C4-2B (cell line): ENCODE results near the gene SGSM2.

Experiments
- CTCF ChIP-seq: fragments of 450-650 bp; conservative IDR thresholded peaks from 2 replicates; pipeline ENCODE4 v1.5.1; 2017; ENCODE audit warnings: mild to moderate bottlenecking
- ZFX ChIP-seq: fragments of 450-650 bp; IDR thresholded peaks from 2 replicates; pipeline ENCODE4 v1.6.1; 2017

DNA sequence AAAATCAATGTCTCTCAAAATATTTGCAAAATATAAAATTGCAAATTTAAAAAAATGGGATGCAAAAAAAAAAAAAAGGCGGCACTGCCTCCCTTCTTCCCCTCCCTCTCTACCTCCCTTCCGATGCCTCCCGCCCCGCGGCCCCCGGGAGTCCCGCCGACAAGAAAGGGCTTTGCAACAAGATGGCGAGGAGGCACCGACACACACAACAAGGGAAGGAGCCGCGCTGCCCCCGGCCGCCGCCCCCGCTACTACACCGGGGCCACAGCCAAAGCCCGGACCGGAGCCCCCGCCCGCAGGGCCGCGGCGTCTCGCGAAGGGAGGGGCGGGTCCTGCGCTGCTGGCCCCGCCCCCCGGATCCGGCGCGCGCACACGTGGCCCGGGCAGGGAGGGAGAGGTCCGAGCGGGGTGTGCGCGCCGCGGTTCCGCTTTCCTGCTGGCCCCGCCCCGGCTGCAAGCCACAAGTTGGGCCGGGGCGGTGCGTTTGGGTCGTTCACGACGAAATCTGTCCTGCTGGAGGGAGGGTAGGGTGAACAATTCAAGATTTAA, 63.6 kb downstream of the SGSM2 start, which contains the start of gene MNT:
- TF ChIP-seq CTCF: no peak
- TF ChIP-seq ZFX: no peak
